Common myeloid progenitor, CD34-positive (primary cell): ENCODE results near the gene HOXC11.

Source experiments
- CTCF ChIA-PET: fragments of 350-600 bp; sonication (Branson Sonifier 250); formaldehyde crosslinking; loops from one replicate; lab custom pipeline; 2021; ENCODE audit warnings: antibody characterized with exemption; lab: Charles Lee
- POLR2A ChIA-PET: fragments of 350-600 bp; sonication (Branson Sonifier 250); formaldehyde crosslinking; loops from one replicate; lab custom pipeline; 2021; ENCODE audit warnings: antibody characterized with exemption; lab: Charles Lee
- DNase-seq, 3 donors: peaks; one replicate each; pipeline versions ENCODE4 v3.0.0 to v3.0.0-alpha.2; 2013
- H3K27ac ChIP-seq, 2 experiments: 1 replicate in 1 of 2; 2 replicates in 1 of 2; pipeline ENCODE4 v1.7.0; 2013; ENCODE audit warnings: inconsistent platforms in 2 of 2, low read length in 2 of 2, mild to moderate bottlenecking in 2 of 2, low read depth in 1 of 2, moderate library complexity in 1 of 2; ENCODE audit not compliant: severe bottlenecking in 2 of 2, insufficient read depth in 1 of 2, poor library complexity in 1 of 2
- H3K27me3 ChIP-seq, 5 experiments: replicated peaks in 2 of 5; 1 replicate in 3 of 5; 2 replicates in 2 of 5; pipeline versions ENCODE4 v1.6.1 to v1.7.0; 2013; ENCODE audit warnings: low read length in 4 of 5, mild to moderate bottlenecking in 2 of 5, moderate library complexity in 2 of 5, inconsistent platforms in 1 of 5; ENCODE audit not compliant: insufficient read depth in 5 of 5, control insufficient read depth in 4 of 5
- H3K36me3 ChIP-seq, 4 experiments: 1 replicate in 2 of 4; 2 replicates in 2 of 4; pipeline versions ENCODE4 v1.6.1 to v1.7.0; 2013; ENCODE audit warnings: low read length in 3 of 4, control low read depth in 1 of 4, mild to moderate bottlenecking in 1 of 4; ENCODE audit not compliant: control insufficient read depth in 4 of 4, insufficient read depth in 4 of 4
- H3K4me1 ChIP-seq, 4 experiments: 1 replicate in 3 of 4; 2 replicates in 1 of 4; pipeline versions ENCODE4 v1.6.1 to v1.7.1; 2013; ENCODE audit warnings: low read length in 3 of 4, mild to moderate bottlenecking in 3 of 4, control low read depth in 1 of 4, inconsistent platforms in 1 of 4, moderate library complexity in 1 of 4; ENCODE audit not compliant: control insufficient read depth in 4 of 4, insufficient read depth in 4 of 4; ENCODE audit errors: control extremely low read depth in 1 of 4
- H3K4me3 ChIP-seq, 7 experiments: 1 replicate in 4 of 7; 2 replicates in 3 of 7; pipeline versions ENCODE4 v1.5.1 to v1.7.0; 2013; ENCODE audit warnings: mild to moderate bottlenecking in 7 of 7, low read length in 6 of 7, moderate library complexity in 6 of 7, inconsistent platforms in 2 of 7, low read depth in 2 of 7, control low read depth in 1 of 7; ENCODE audit not compliant: insufficient read depth in 4 of 7, control insufficient read depth in 1 of 7; ENCODE audit errors: extremely low read depth in 1 of 7
- H3K9me3 ChIP-seq, 5 experiments: 1 replicate in 4 of 5; 2 replicates in 1 of 5; pipeline versions ENCODE4 v1.6.1 to v1.7.1; 2013; ENCODE audit warnings: low read length in 4 of 5, mild to moderate bottlenecking in 2 of 5, inconsistent platforms in 1 of 5, low read depth in 1 of 5, moderate library complexity in 1 of 5; ENCODE audit not compliant: control insufficient read depth in 4 of 5, insufficient read depth in 2 of 5; ENCODE audit errors: control extremely low read depth in 1 of 5
- WGBS: methylation state at CpG from one replicate; pipeline ENCODE4 v1.1.5; 2013; ENCODE audit not compliant: insufficient coverage; 5-methylcytosine and 5-hydroxymethylcytosine counted together

Gene HOXC11

DNA sequence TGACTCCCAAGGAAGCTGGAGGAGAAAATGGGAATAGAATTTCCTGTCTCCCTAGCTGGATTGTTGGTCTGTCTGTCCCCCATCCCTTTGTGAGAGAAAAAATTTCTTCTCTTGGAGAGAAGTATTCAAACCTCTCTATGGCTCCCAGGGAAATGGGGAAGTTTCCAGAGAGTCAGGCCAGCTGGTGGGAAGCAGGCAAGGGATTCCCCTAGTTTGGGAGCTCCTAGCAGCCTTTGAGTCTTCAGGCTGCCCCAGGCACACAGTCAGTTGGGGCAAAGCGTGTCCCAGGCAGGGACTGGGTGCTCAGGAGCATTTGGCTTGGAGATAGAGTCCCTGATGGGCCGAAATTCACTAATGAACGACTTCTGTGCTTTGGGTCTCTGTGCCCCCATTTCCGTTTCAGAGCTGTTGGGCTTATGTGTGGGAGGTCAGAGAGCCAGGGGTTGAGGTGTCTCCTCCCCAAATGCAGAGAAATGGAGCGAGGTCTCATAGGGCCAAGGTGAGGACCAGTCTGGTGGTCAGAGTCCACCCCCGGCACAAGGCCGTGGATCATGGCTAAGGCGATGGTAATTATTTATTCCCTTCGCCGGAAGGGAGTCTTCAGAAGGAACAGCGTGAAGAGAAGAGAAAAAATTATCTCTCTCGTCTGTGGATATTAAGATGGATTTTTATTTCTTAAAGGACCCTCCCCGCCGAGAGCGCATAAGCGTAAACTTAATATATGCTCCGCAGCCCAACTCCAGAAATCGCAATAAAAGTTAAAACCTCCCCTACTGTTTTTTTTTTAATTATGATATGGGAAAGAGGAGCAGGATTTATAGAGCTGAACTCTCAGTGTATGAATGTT is 20.5 kb downstream of the HOXC11 start:
- Histone ChIP-seq H3K4me1 (peaks cover 0 to 25% (median 13%) of the 10 kb centered on the region in 4 experiments), H3K4me3 (no peak overlapping the region), H3K9me3 (no peaks in the 10 kb centered on the region), H3K36me3 (no peaks in the 10 kb centered on the region), H3K27me3 (peaks cover 16 to 100% (median 69%) of the 10 kb centered on the region in 5 experiments), H3K27ac (no peak overlapping the region)
- no peak for DNase-seq
- ChIA-PET CTCF (interaction anchor here (1.1 to 3.8 kb wide), 5 partner anchors 9 to 213 kb away, joined by 3 to 23 read pairs (median 4); partner anchors contain the start of gene HOXC10), POLR2A (no interaction called here)
- 26% methylated on average over 8 of the region's 18 CpGs for WGBS

DNA sequence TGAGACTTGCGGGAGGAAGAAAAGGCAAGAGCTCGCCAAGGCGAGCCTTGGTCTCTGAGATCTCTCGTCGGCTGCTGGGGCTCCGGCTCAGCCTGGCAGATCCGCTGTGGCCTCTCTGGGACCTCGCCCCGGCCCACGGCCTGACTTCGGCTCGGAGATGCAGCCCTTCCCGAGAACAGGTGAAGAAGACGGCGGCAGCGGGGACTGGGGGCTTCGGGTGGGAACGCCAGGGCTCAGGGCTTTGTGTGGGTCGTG is 21.0 kb downstream of the HOXC11 start:
- H3K36me3 ChIP-seq: no peaks in the 10 kb centered on the region
- CTCF ChIA-PET: interaction anchor here (1.5 to 3.8 kb wide), 2 partner anchors 22 to 213 kb away, joined by 4 to 23 read pairs; no protein-coding TSS in a partner anchor
- no peaks in the 10 kb centered on the region for H3K9me3 ChIP-seq
- peaks cover 0 to 25% (median 12%) of the 10 kb centered on the region in 4 experiments for H3K4me1 ChIP-seq
- no peak overlapping the region for H3K4me3 ChIP-seq
- DNase-seq: no peak
- POLR2A ChIA-PET: no interaction called here
- H3K27me3 ChIP-seq: peaks cover 12 to 100% (median 68%) of the 10 kb centered on the region in 5 experiments
- WGBS: 6% methylated on average over 17 of the region's 19 CpGs
- no peak overlapping the region for H3K27ac ChIP-seq

DNA sequence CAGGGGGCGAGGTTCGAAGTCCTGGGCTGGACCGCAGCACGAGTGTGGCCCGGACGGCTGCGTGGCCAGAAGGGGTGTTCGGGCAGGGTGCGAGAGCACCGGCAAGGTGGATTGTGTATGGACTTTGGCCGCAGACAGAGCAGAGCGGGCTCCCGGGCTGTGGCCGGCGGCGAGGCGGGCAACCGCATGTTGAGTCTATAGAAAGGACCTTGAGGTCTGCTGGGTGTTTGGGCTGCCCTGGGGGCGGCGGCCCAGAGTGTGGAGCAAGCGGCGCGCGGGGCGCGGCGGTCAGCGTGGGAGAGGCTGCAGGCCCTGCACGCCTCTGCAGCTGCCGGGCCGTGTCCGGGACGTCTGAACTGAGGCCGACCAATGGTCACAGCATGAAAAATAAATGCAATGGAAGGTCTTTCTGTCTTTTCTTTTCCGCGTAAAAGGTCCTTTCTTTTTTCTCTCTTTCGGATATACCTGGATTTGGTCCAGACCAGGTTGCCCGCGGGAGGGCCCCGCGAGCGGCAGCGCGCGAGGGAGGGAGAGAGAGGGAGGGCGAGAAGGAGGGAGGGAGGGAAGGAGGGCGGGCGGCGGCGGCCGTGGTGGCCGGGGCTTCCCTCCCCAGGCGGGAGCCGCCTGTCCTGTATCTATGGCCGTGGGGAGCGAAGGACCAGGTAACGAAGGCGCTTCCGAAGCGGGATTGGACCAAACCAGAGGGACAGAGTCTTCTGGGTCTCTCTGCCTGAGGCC is 21.5 kb downstream of the HOXC11 start:
- Histone ChIP-seq H3K36me3 (no peaks in the 10 kb centered on the region), H3K4me1 (peaks cover 0 to 22% (median 10%) of the 10 kb centered on the region in 4 experiments), H3K9me3 (no peaks in the 10 kb centered on the region), H3K27ac (peak overlapping the region in 1 of 2 experiments; percentile 49), H3K27me3 (peaks cover 10 to 100% (median 66%) of the 10 kb centered on the region in 5 experiments), H3K4me3 (no peak overlapping the region)
- ChIA-PET POLR2A (no interaction called here), CTCF (interaction anchor here (1.5 to 3.8 kb wide), 2 partner anchors 22 to 212 kb away, joined by 4 to 23 read pairs; no protein-coding TSS in a partner anchor)
- no peak for DNase-seq
- WGBS: 6% methylated on average over 36 of the region's 60 CpGs

- H3K9me3 ChIP-seq: no peaks in the 10 kb centered on the region
- no peaks in the 10 kb centered on the region for H3K36me3 ChIP-seq
- peak overlapping the region in 2 of 7 experiments; percentile 72 for H3K4me3 ChIP-seq
- peaks cover 0 to 26% (median 13%) of the 10 kb centered on the region in 4 experiments for H3K4me1 ChIP-seq
- ChIA-PET CTCF (no interaction called here), POLR2A (no interaction called here)
- peaks cover 10 to 100% (median 67%) of the 10 kb centered on the region in 5 experiments for H3K27me3 ChIP-seq
- no peak for DNase-seq
- peak overlapping the region in 1 of 2 experiments; percentile 49 for H3K27ac ChIP-seq
- under 1% methylated on average over 16 of the region's 17 CpGs for WGBS
Observed at GRCh38 chr12:53995002-53995377, 22.1 kb downstream of the HOXC11 start.

- ChIA-PET POLR2A (no interaction called here), CTCF (interaction anchor here (7.5 kb wide), 1 partner anchor 9 kb away, joined by 46 read pairs; the partner anchor contains the start of gene HOXC10)
- Histone ChIP-seq H3K27ac (peak overlapping the region in 1 of 2 experiments; percentile 70), H3K36me3 (no peaks in the 10 kb centered on the region), H3K27me3 (peaks cover 10 to 100% (median 66%) of the 10 kb centered on the region in 5 experiments), H3K4me1 (peaks cover 0 to 29% (median 16%) of the 10 kb centered on the region in 4 experiments), H3K4me3 (peak overlapping the region in 6 of 7 experiments; percentile 16 to 72 (median 36)), H3K9me3 (no peaks in the 10 kb centered on the region)
- under 1% methylated on average over 40 of the region's 48 CpGs for WGBS
- peak in 2 of 3 donors; percentile 45 to 48 for DNase-seq
Observed at GRCh38 chr12:53995378-53996239, 22.7 kb downstream of the HOXC11 start.
